Eye (tissue), 1 donor: ENCODE measurements around the gene PHYKPL.

Experiments used
- DNase-seq: peaks from one replicate; pipeline ENCODE4 v3.0.0-alpha.2; 2015

The PHYKPL gene

GRCh38 chr5:178221853-178222252 is 10.7 kb downstream of the PHYKPL start:
- DNase-seq: no peak

- no peak for DNase-seq
These were observed 11.3 kb downstream of the PHYKPL start for GRCh38 chr5:178221282-178221681.

- no peak for DNase-seq
These were observed 13.8 kb downstream of the PHYKPL start for GRCh38 chr5:178218827-178219226.

- no peak for DNase-seq
These were observed 14.3 kb downstream of the PHYKPL start for GRCh38 chr5:178218237-178218776.

- no peak for DNase-seq
These were observed 15.8 kb downstream of the PHYKPL start for GRCh38 chr5:178216779-178217178.

GRCh38 chr5:178216088-178216534 is 16.5 kb downstream of the PHYKPL start:
- DNase-seq: no peak

GRCh38 chr5:178215280-178216002 is 17.2 kb downstream of the PHYKPL start:
- DNase-seq: no peak

GRCh38 chr5:178214160-178214803 is 18.3 kb downstream of the PHYKPL start:
- no peak for DNase-seq

GRCh38 chr5:178213748-178214151 is 18.9 kb downstream of the PHYKPL start:
- DNase-seq: no peak

- DNase-seq: no peak
These were observed 19.6 kb downstream of the PHYKPL start for GRCh38 chr5:178213003-178213461.

- no peak for DNase-seq
These were observed 20.2 kb downstream of the PHYKPL start for GRCh38 chr5:178212241-178213002.

GRCh38 chr5:178211095-178212048 is 21.2 kb downstream of the PHYKPL start:
- no peak for DNase-seq

- no peak for DNase-seq
These were observed 21.9 kb downstream of the PHYKPL start for GRCh38 chr5:178210686-178211085.

GRCh38 chr5:178210073-178210535 is 22.5 kb downstream of the PHYKPL start:
- DNase-seq: no peak

GRCh38 chr5:178209334-178210072 is 23.1 kb downstream of the PHYKPL start:
- DNase-seq: no peak

- DNase-seq: no peak
These were observed 23.9 kb downstream of the PHYKPL start for GRCh38 chr5:178208540-178209227.

GRCh38 chr5:178207917-178208280 is 24.7 kb downstream of the PHYKPL start:
- no peak for DNase-seq

GRCh38 chr5:178207183-178207916 is 25.3 kb downstream of the PHYKPL start:
- DNase-seq: no peak

- DNase-seq: no peak
These were observed 26.2 kb downstream of the PHYKPL start for GRCh38 chr5:178206166-178207101.
